PFSK-1 (cell line): ENCODE data around the gene TIMM9. TPM values are rescaled to one million over a fixed set of nuclear protein-coding genes. Genes with fewer than 3 reads are reported as not detected.
A peak's percentile ranks its signal among the peaks of the same experiment; 100 is the strongest.

Experiments used
- FOXP2 ChIP-seq: optimal IDR thresholded peaks from 2 replicates; pipeline ENCODE3; 2011; ENCODE audit warnings: borderline replicate concordance, control low read depth, inconsistent platforms; ENCODE audit not compliant: insufficient read depth; ENCODE audit errors: extremely low read length, extremely low read depth
- POLR2AphosphoS5 ChIP-seq: IDR thresholded peaks from 2 replicates; pipeline ENCODE4 v1.6.1; 2012; ENCODE audit warnings: low read depth, mild to moderate bottlenecking, control low read depth, low read length, moderate library complexity
- SIN3A ChIP-seq: IDR thresholded peaks from 2 replicates; pipeline ENCODE4 v1.6.1; 2012; ENCODE audit warnings: mild to moderate bottlenecking, low read length, moderate library complexity, borderline replicate concordance; ENCODE audit not compliant: insufficient read depth
- TAF1 ChIP-seq: IDR thresholded peaks from 2 replicates; pipeline ENCODE4 v1.6.1; 2012; ENCODE audit warnings: low read length, control low read depth, borderline replicate concordance; ENCODE audit not compliant: insufficient read depth
- polyA plus RNA-seq: library from polyadenylated mRNA; unstranded; fragments of >200 nt; gene quantifications from one replicate; pipeline ENCODE4 v1.2.1, GENCODE V29; 2012; ENCODE audit warnings: low read depth, missing spikeins; ENCODE audit not compliant: insufficient read length
- TF ChIP-seq, protein P1 (sequence below), 2 experiments: IDR thresholded peaks; 2 replicates each; pipeline versions ENCODE4 v1.6.1 to v1.8.0; 2011 to 2012; ENCODE audit warnings: low read depth in 2 of 2, low read length in 2 of 2, control low read depth in 1 of 2, inconsistent platforms in 1 of 2, mild to moderate bottlenecking in 1 of 2, moderate library complexity in 1 of 2; ENCODE audit not compliant: insufficient read depth in 1 of 2

The TIMM9 gene, protein sequence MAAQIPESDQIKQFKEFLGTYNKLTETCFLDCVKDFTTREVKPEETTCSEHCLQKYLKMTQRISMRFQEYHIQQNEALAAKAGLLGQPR
- polyA plus RNA-seq = 73.9 TPM

DNA sequence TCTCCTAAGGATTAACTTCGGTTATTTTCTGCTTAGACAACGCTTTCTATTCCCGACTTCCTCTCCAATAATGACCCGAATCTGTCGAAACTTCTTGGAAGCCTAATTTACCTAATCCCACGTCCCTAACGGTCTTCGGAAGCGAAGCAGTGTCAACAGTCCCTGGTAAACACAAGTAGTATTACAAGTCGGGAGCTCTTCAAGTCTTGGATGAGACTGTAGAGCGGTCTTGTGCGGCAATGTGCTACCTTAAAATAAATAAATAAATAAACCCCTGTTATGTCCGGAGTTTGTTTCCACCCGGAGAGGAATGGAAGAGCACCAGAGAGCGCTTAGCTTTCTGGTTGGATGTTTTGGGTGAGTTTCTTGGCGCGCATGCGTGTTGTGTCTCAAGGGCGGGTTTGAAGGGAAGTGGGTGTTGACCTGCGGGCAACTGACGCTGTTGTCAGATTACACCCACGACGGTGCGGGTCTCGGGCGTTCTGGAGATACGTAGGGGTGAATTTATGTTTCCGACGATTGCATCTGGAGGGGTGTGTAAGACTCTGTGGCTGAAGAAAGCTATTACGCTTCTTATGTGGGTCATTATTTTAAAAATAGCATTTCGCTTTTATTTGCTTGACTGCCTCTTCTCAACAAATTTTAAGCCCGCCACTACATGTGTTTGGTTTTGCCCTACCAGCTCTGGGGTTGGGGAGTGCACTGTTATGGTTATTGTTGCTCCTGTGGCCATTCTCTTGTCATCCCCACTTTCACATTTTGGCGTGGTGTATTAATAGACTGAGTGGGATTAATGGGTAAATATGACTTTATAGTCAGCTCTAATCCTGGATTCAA is at the start of gene TIMM9, which contains the start of gene KIAA0586:
TSS of gene TIMM9 (minus strand) at position 251 of the 837 bp plus-strand sequence. CDS start 15,586 bp downstream, outside the sequence.
TSS of gene KIAA0586 (plus strand) at position 439 of the 837 bp plus-strand sequence. CDS start 546 bp downstream, outside the sequence.
- TF ChIP-seq POLR2AphosphoS5 (peak; percentile 60; the same call in 1 of the 2 replicates), SIN3A (peak; percentile 62; the same call in 1 of the 2 replicates), TAF1 (peak; percentile 35; the same call in 1 of the 2 replicates), FOXP2 (peak; percentile 95)
- TF ChIP-seq, protein P1, sequence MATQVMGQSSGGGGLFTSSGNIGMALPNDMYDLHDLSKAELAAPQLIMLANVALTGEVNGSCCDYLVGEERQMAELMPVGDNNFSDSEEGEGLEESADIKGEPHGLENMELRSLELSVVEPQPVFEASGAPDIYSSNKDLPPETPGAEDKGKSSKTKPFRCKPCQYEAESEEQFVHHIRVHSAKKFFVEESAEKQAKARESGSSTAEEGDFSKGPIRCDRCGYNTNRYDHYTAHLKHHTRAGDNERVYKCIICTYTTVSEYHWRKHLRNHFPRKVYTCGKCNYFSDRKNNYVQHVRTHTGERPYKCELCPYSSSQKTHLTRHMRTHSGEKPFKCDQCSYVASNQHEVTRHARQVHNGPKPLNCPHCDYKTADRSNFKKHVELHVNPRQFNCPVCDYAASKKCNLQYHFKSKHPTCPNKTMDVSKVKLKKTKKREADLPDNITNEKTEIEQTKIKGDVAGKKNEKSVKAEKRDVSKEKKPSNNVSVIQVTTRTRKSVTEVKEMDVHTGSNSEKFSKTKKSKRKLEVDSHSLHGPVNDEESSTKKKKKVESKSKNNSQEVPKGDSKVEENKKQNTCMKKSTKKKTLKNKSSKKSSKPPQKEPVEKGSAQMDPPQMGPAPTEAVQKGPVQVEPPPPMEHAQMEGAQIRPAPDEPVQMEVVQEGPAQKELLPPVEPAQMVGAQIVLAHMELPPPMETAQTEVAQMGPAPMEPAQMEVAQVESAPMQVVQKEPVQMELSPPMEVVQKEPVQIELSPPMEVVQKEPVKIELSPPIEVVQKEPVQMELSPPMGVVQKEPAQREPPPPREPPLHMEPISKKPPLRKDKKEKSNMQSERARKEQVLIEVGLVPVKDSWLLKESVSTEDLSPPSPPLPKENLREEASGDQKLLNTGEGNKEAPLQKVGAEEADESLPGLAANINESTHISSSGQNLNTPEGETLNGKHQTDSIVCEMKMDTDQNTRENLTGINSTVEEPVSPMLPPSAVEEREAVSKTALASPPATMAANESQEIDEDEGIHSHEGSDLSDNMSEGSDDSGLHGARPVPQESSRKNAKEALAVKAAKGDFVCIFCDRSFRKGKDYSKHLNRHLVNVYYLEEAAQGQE (IDR thresholded peaks at IDR 0.05; ENCODE audit: insufficient read depth in 1 of 2, low read depth in 2 of 2, low read length in 2 of 2) = 0 out of 4 replicates have a peak, but pooled peaks of 1 of the 2 experiments have one; percentile 5

DNA sequence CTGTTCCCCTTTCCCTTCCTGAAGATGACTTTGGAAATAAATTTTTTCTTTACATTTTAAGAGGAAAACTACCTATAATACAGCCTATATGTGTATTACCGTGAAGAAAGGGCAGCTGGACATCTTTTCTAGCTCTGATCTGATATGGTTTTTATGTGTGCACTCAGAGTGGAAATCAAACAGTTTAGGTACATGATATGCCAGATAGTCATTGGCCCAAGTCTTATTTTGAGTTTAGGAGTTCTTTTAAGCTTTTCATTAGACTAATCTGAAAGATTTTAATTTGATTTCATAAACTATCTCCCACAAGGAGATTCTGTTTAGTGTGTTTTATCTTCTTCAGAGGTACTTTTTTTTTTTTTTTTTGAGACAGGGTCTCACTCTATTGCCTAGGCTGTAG is 49.0 kb upstream of the TIMM9 start:
- TF ChIP-seq FOXP2 (no peak), SIN3A (no peak), POLR2AphosphoS5 (no peak), TAF1 (no peak)
- TF ChIP-seq, protein P1 (IDR thresholded peaks at IDR 0.05; ENCODE audit: insufficient read depth in 1 of 2, low read depth in 2 of 2, low read length in 2 of 2) = no peak

DNA sequence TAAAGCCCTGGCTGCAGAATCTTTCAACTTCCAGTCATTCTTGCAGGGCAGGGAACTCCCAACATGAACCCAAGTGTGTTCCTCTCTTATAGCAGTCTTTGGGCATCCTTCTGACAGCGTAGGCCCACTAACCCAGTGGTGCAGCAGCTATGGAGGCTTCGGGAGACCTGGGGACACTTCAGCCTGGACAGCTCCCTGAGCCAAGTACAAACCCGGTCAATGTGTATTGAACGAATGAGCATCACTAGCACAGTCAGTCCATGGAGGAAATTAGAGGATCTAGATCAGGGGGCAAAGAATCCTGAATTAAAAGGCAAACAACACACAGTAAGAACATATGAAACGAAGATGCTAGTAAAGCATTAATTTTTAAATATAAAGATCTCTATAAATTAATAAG is 42.0 kb upstream of the TIMM9 start:
- TF ChIP-seq, protein P1 (IDR thresholded peaks at IDR 0.05; ENCODE audit: insufficient read depth in 1 of 2, low read depth in 2 of 2, low read length in 2 of 2) = no peak
- TF ChIP-seq SIN3A (no peak), POLR2AphosphoS5 (no peak), FOXP2 (no peak), TAF1 (no peak)

DNA sequence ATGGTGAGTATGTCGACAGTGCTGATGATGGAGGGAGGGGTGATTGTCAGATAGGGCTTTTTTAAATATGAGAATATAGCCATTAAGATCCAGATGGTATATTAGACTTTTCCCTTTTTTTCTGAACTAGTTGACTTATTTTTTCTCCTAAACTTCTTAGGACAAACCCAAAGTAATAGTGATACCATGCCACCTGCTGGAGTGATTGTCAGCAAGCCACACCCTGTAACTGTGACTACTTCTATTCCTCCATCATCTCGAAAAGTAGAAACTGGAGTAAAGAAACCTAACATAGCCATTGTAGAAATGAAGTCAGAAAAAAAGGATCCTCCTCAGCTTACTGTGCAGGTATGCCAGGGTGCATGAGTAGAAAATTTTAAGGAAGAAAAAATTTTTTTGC is 40.2 kb upstream of the TIMM9 start:
- TF ChIP-seq FOXP2 (no peak), POLR2AphosphoS5 (no peak), TAF1 (no peak), SIN3A (no peak)
- TF ChIP-seq, protein P1 (IDR thresholded peaks at IDR 0.05; ENCODE audit: insufficient read depth in 1 of 2, low read depth in 2 of 2, low read length in 2 of 2) = no peak
